Testis (tissue), 3 donors: ENCODE results near the gene GPD2. TPM values are rescaled to one million over a fixed set of nuclear protein-coding genes. Genes with fewer than 3 reads are reported as not detected.

Source experiments
- DNase-seq: peaks from one replicate; pipeline ENCODE4 v3.0.0-alpha.2; 2019
- H3K27ac ChIP-seq, 2 donors: fragments of 200-600 bp; sonication (generic); one replicate each; pipeline ENCODE4 v1.5.1; 2019
- H3K27me3 ChIP-seq: fragments of 200-600 bp; sonication (generic); one replicate; pipeline ENCODE4 v1.5.1; 2019
- H3K36me3 ChIP-seq: fragments of 200-600 bp; sonication (generic); one replicate; pipeline ENCODE4 v1.5.1; 2017; ENCODE audit warnings: low read depth; ENCODE audit errors: missing control alignments
- H3K4me1 ChIP-seq: fragments of 200-600 bp; sonication (generic); one replicate; pipeline ENCODE4 v1.5.1; 2019
- H3K4me3 ChIP-seq, 2 donors: fragments of 200-600 bp; sonication (generic); one replicate each; pipeline ENCODE4 v1.5.1; 2017 to 2019
- H3K9me3 ChIP-seq: fragments of 200-600 bp; sonication (generic); one replicate; pipeline ENCODE4 v1.5.1; 2017
- CTCF ChIP-seq, 3 experiments: fragments of 450-650 bp in 2 of 3; fragments of 200-600 bp in 1 of 3; sonication (generic) in 1 of 3; IDR thresholded peaks; one replicate each; pipeline ENCODE4 v1.5.1; 2016 to 2019; ENCODE audit warnings: antibody characterized with exemption in 3 of 3, mild to moderate bottlenecking in 2 of 3, moderate library complexity in 1 of 3
- POLR2A ChIP-seq: fragments of 450-650 bp; IDR thresholded peaks from one replicate; pipeline ENCODE4 v1.6.1; 2017; ENCODE audit warnings: antibody characterized with exemption, mild to moderate bottlenecking, moderate library complexity
- WGBS, 2 donors: methylation state at CpG; one replicate each; pipeline ENCODE4 v1.1.5; 2018; 5-methylcytosine and 5-hydroxymethylcytosine counted together
- intact Hi-C: fragments of 100-400 bp; cut with DNase I; formaldehyde crosslinking; loops from one replicate; pipeline ENCODE4 v1.15.1; 2023; ENCODE audit warnings: low total_unique reads
- polyA plus RNA-seq: library from polyadenylated mRNA; stranded (reverse); fragments of 350-450 nt; fragmentation: Illumina TruSeq; extraction: RNeasy Lipid Tissue Mini Kit (QIAGEN cat#74804); gene quantifications from one replicate; pipeline ENCODE4 v1.2.3, GENCODE V29; 2014; ENCODE audit warnings: low read depth, low replicate concordance; ENCODE audit not compliant: insufficient read depth
- total RNA-seq, 2 donors: library from RNA; depleted of rRNA; stranded (reverse); fragments of >200 nt; gene quantifications; one replicate each; pipeline ENCODE4 v1.2.3, GENCODE V29; 2016

The GPD2 gene
- total and polyA plus RNA-seq, 3 donors from 2014 or later: 24.2 to 33.4 (median 25.8) TPM

- Histone ChIP-seq H3K4me1 (no peaks in the 10 kb centered on the region), H3K4me3 (no peak overlapping the region), H3K9me3 (no peaks in the 10 kb centered on the region), H3K27me3 (no peaks in the 10 kb centered on the region), H3K27ac (no peak overlapping the region), H3K36me3 (no peaks in the 10 kb centered on the region)
- no peak for TF ChIP-seq POLR2A
- no peak for TF ChIP-seq CTCF (IDR thresholded peaks at IDR 0.05)
- DNase-seq: no peak
- intact Hi-C loops: no loop called here
- 92 to 98% methylated on average over 2 of the region's 2 CpGs for WGBS, 2 donors
Measured at GRCh38 chr2:156532989-156533388, 96.8 kb downstream of the GPD2 start.

GRCh38 chr2:156536534-156536933 is 100.4 kb downstream of the GPD2 start:
- intact Hi-C loops: no loop called here
- no peak for DNase-seq
- Histone ChIP-seq H3K4me1 (no peaks in the 10 kb centered on the region), H3K4me3 (no peak overlapping the region), H3K27ac (no peak overlapping the region), H3K36me3 (no peaks in the 10 kb centered on the region), H3K27me3 (no peaks in the 10 kb centered on the region), H3K9me3 (no peaks in the 10 kb centered on the region)
- 84 to 88% methylated on average over 2 of the region's 2 CpGs for WGBS, 2 donors
- TF ChIP-seq POLR2A (no peak), CTCF (IDR thresholded peaks at IDR 0.05) (no peak)

- no peaks in the 10 kb centered on the region for H3K36me3 ChIP-seq
- no peaks in the 10 kb centered on the region for H3K27me3 ChIP-seq
- H3K4me3 ChIP-seq: no peak overlapping the region
- no peaks in the 10 kb centered on the region for H3K4me1 ChIP-seq
- TF ChIP-seq CTCF (IDR thresholded peaks at IDR 0.05): no peak
- no peak for TF ChIP-seq POLR2A
- no peak for DNase-seq
- no peak overlapping the region for H3K27ac ChIP-seq
- no peaks in the 10 kb centered on the region for H3K9me3 ChIP-seq
- WGBS, 2 donors: 77 to 82% methylated on average over 4 of the region's 4 CpGs
- intact Hi-C loops: no loop called here
Measured at GRCh38 chr2:156537141-156537540, 101.0 kb downstream of the GPD2 start.

GRCh38 chr2:156538083-156538504 is 101.9 kb downstream of the GPD2 start:
- no peak for DNase-seq
- H3K4me3 ChIP-seq: no peak overlapping the region
- no peaks in the 10 kb centered on the region for H3K9me3 ChIP-seq
- no peaks in the 10 kb centered on the region for H3K36me3 ChIP-seq
- H3K27ac ChIP-seq: no peak overlapping the region
- H3K27me3 ChIP-seq: no peaks in the 10 kb centered on the region
- no peak for TF ChIP-seq CTCF (IDR thresholded peaks at IDR 0.05)
- TF ChIP-seq POLR2A: no peak
- WGBS, 2 donors: 95 to 100% methylated on average over 2 of the region's 2 CpGs
- intact Hi-C loops: no loop called here
- H3K4me1 ChIP-seq: no peaks in the 10 kb centered on the region

- no peak for TF ChIP-seq POLR2A
- TF ChIP-seq CTCF (IDR thresholded peaks at IDR 0.05): no peak
- no peaks in the 10 kb centered on the region for H3K9me3 ChIP-seq
- no peaks in the 10 kb centered on the region for H3K36me3 ChIP-seq
- H3K27me3 ChIP-seq: no peaks in the 10 kb centered on the region
- H3K27ac ChIP-seq: no peak overlapping the region
- WGBS, 2 donors: 77 to 79% methylated on average over 4 of the region's 4 CpGs
- no peak for DNase-seq
- no peak overlapping the region for H3K4me3 ChIP-seq
- intact Hi-C loops: no loop called here
- no peaks in the 10 kb centered on the region for H3K4me1 ChIP-seq
Measured at GRCh38 chr2:156539086-156539860, 103.1 kb downstream of the GPD2 start.
